ENCODE results near the gene TENM3.

- no peak for TF ChIP-seq CTCF (IDR thresholded peaks at IDR 0.05; ENCODE audit: extremely low read depth in 1 of 2, insufficient read depth in 1 of 2, low read depth in 1 of 2, low read length in 2 of 2)
- no peak for TF ChIP-seq POLR2AphosphoS5 (IDR thresholded peaks at IDR 0.05; ENCODE audit: insufficient read depth, low read depth, low read length)
- no peak for TF ChIP-seq POLR2A (IDR thresholded peaks at IDR 0.05; ENCODE audit: low read depth, low read length)
- TF ChIP-seq EZH2 (IDR thresholded peaks at IDR 0.05; ENCODE audit: borderline replicate concordance, low read depth, low read length, severe bottlenecking): no peak
- no peak for TF ChIP-seq JUN (IDR thresholded peaks at IDR 0.05; ENCODE audit: borderline replicate concordance, insufficient read depth, insufficient read length, low read depth)
- no peak for TF ChIP-seq MAX (IDR thresholded peaks at IDR 0.05; ENCODE audit: insufficient read depth, insufficient read length)
- TF ChIP-seq GATA2 (IDR thresholded peaks at IDR 0.05; ENCODE audit: insufficient read depth, insufficient read length, low read depth, low read length): no peak
- TF ChIP-seq MYC (IDR thresholded peaks at IDR 0.05; ENCODE audit: low read depth, low read length): no peak
Measured at GRCh38 chr4:182233310-182234090, 9.7 kb upstream of the TENM3 start.
